ENCODE data around the gene ABHD17B. TPM values are rescaled to one million over a fixed set of nuclear protein-coding genes. Genes with fewer than 3 reads are reported as not detected.

The ABHD17B gene
- total RNA-seq, 1 donor from 2014 or later = 12.0 TPM

- H3K36me3 ChIP-seq = no peaks in the 10 kb centered on the region
- no peak for DNase-seq (ENCODE audit: extremely low spot score in 2 of 2)
- H3K9me3 ChIP-seq = no peaks in the 10 kb centered on the region
- no peak overlapping the region for H3K27ac ChIP-seq
- H3K4me3 ChIP-seq = no peak overlapping the region
- H3K27me3 ChIP-seq = no peaks in the 10 kb centered on the region
- TF ChIP-seq CTCF (IDR thresholded peaks at IDR 0.05) (no peak), POLR2A (IDR thresholded peaks at IDR 0.05) (no peak), POLR2AphosphoS5 (IDR thresholded peaks at IDR 0.05; ENCODE audit: insufficient read depth in 1 of 2, low read depth in 1 of 2) (no peak)
- intact Hi-C loops (cut with DNase I) = no loop called here
- peaks cover 26% of the 10 kb centered on the region for H3K4me1 ChIP-seq
These were observed 20.8 kb downstream of the ABHD17B start for GRCh38 chr9:71890042-71890679.

GRCh38 chr9:71887362-71887761 is 23.6 kb downstream of the ABHD17B start:
- Histone ChIP-seq H3K27ac (no peak overlapping the region), H3K9me3 (no peaks in the 10 kb centered on the region), H3K27me3 (no peaks in the 10 kb centered on the region), H3K4me1 (peaks cover 9% of the 10 kb centered on the region), H3K36me3 (no peaks in the 10 kb centered on the region), H3K4me3 (no peak overlapping the region)
- intact Hi-C loops (cut with DNase I) = no loop called here
- TF ChIP-seq CTCF (IDR thresholded peaks at IDR 0.05) (no peak), POLR2AphosphoS5 (IDR thresholded peaks at IDR 0.05; ENCODE audit: insufficient read depth in 1 of 2, low read depth in 1 of 2) (no peak), POLR2A (IDR thresholded peaks at IDR 0.05) (no peak)
- DNase-seq (ENCODE audit: extremely low spot score in 2 of 2) = no peak

- Histone ChIP-seq H3K36me3 (no peaks in the 10 kb centered on the region), H3K9me3 (no peaks in the 10 kb centered on the region), H3K27me3 (no peaks in the 10 kb centered on the region), H3K4me3 (no peak overlapping the region), H3K27ac (no peak overlapping the region), H3K4me1 (peaks cover 9% of the 10 kb centered on the region)
- TF ChIP-seq CTCF (IDR thresholded peaks at IDR 0.05) = no peak
- no peak for TF ChIP-seq POLR2A (IDR thresholded peaks at IDR 0.05)
- TF ChIP-seq POLR2AphosphoS5 (IDR thresholded peaks at IDR 0.05; ENCODE audit: insufficient read depth in 1 of 2, low read depth in 1 of 2) = no peak
- intact Hi-C loops (cut with DNase I) = no loop called here
- DNase-seq (ENCODE audit: extremely low spot score in 2 of 2) = no peak
These were observed 24.5 kb downstream of the ABHD17B start for GRCh38 chr9:71886541-71886940.

GRCh38 chr9:71886015-71886414 is 25.0 kb downstream of the ABHD17B start:
- Histone ChIP-seq H3K36me3 (no peaks in the 10 kb centered on the region), H3K9me3 (no peaks in the 10 kb centered on the region), H3K4me1 (peaks cover 9% of the 10 kb centered on the region), H3K27me3 (no peaks in the 10 kb centered on the region), H3K4me3 (no peak overlapping the region), H3K27ac (no peak overlapping the region)
- TF ChIP-seq POLR2AphosphoS5 (IDR thresholded peaks at IDR 0.05; ENCODE audit: insufficient read depth in 1 of 2, low read depth in 1 of 2) (no peak), POLR2A (IDR thresholded peaks at IDR 0.05) (no peak), CTCF (IDR thresholded peaks at IDR 0.05) (no peak)
- intact Hi-C loops (cut with DNase I) = no loop called here
- no peak for DNase-seq (ENCODE audit: extremely low spot score in 2 of 2)

- no peaks in the 10 kb centered on the region for H3K9me3 ChIP-seq
- no peaks in the 10 kb centered on the region for H3K27me3 ChIP-seq
- no peak overlapping the region for H3K4me3 ChIP-seq
- H3K27ac ChIP-seq = no peak overlapping the region
- TF ChIP-seq POLR2AphosphoS5 (IDR thresholded peaks at IDR 0.05; ENCODE audit: insufficient read depth in 1 of 2, low read depth in 1 of 2) = no peak
- TF ChIP-seq CTCF (IDR thresholded peaks at IDR 0.05) = no peak
- no peak for TF ChIP-seq POLR2A (IDR thresholded peaks at IDR 0.05)
- DNase-seq (ENCODE audit: extremely low spot score in 2 of 2) = no peak
- intact Hi-C loops (cut with DNase I) = no loop called here
- no peaks in the 10 kb centered on the region for H3K36me3 ChIP-seq
- peaks cover 9% of the 10 kb centered on the region for H3K4me1 ChIP-seq
These were observed 25.5 kb downstream of the ABHD17B start for GRCh38 chr9:71885467-71885866.
